HG03280 (cell line): ENCODE results near the gene RAB5A.
"Not testable (repeated sequence)": the region's sequence is repeated elsewhere in the genome, so short reads cannot be mapped to it uniquely, and the experiment has no call there.

Source experiments
- ATAC-seq: cut with Tn5 transposase; IDR thresholded peaks from one replicate; pipeline ENCODE4 v1.9.1; 2021; ENCODE audit warnings: mild to moderate bottlenecking, moderate library complexity; ENCODE audit not compliant: unreplicated experiment

The RAB5A gene

DNA sequence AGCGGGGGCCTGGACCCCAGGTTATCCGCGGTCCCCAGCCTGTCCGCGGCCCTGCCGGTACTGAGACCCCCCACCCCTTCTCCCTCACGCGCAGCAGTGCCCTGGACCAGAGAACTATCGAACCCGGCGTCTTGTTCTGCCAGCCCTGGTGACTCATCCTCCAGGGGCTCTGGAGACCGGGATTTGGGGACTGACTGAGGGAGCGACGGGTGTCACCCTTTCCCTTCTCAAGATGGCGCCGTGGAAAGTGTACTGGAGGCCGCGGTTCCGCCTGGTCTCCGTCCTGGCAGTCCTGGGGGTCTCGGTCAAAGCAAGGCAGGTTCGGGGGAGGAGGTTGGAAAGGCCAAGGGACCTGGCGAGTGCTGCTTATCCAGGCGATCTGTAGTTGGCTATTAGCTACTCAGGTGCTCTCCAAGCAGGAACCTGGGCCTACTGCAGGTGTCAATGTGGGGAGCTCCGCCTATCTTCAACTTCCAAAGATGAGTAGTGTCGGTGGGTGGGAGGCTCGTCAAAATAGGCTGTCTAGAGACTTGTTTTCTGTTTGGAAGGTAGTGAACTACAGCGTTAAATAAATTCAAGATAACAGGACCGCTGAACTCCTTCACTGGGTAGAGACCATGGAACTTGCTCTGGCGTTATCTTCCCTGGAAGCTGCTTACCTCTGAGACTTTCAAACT is 790 bp downstream of the RAB5A start:
- peak; percentile 16 for ATAC-seq

- no peak for ATAC-seq
These were observed 1.3 kb downstream of the RAB5A start for GRCh38 chr3:19948226-19948591.

GRCh38 chr3:19950316-19950715 is 3.4 kb downstream of the RAB5A start:
- ATAC-seq = no peak

DNA sequence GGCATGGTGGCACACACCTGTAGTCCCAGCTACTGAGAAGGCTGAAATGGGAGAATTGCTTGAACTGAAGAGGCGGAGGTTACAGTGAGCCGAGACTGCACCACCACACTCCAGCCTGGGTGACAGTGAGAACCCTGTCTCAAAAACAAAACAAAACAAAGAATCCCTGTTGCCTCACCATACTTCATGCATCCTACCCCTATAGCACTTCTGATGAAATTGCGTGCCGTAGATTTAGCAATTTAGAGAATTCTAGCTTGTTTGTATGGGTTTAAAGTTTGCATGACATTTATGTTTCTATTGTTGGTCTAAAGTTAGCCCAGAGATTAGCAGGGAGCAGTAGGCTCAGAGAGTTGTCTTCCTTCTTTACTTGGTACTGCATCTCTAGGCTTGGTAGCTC is 7.8 kb downstream of the RAB5A start:
- no peak for ATAC-seq

DNA sequence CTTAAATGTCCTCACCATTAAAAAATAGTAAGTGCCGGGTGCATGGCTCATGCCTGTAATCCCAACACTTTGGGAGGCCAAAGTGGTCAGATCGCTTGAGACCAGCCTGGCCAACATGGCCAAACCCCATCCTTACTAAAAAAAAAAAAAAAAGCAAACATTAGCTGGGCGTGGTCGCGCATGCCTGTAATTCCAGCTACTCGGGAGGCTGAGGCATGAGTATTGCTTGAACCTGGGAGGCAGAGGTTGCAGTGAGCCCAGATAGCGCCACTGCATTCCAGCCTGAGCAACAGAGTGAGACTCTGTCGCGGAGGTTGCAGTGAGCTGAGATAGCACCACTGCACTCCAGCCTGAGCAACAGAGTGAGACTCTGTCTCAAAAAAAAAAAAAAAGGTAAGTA is 10.5 kb downstream of the RAB5A start:
- ATAC-seq = not testable (repeated sequence)

DNA sequence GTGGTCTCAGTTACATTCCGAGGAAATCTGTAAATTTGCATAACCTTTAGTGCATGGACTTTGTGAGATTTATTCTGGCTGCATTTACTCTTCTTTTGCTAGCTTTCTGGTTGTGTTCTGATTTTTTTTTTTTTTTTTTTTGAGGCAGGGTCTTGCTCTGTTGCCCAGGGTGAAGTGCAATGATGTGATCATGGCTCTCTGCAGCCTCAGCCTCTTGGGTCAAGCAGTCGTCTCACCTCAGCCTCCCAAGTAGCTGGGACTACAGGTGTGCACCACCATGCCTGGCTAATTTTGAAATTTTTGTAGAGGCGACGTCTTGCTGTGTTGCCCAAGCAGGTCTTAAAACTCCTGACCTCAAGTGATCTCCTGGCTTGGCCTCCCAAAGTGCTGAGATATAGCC is 12.6 kb downstream of the RAB5A start:
- no peak for ATAC-seq

- ATAC-seq = no peak
These were observed 13.8 kb downstream of the RAB5A start for GRCh38 chr3:19960696-19961095.

GRCh38 chr3:19961960-19962359 is 15.1 kb downstream of the RAB5A start:
- ATAC-seq = no peak

- ATAC-seq = no peak
These were observed 20.3 kb downstream of the RAB5A start for GRCh38 chr3:19967208-19967607.

GRCh38 chr3:19967812-19968211 is 20.9 kb downstream of the RAB5A start:
- ATAC-seq = no peak

DNA sequence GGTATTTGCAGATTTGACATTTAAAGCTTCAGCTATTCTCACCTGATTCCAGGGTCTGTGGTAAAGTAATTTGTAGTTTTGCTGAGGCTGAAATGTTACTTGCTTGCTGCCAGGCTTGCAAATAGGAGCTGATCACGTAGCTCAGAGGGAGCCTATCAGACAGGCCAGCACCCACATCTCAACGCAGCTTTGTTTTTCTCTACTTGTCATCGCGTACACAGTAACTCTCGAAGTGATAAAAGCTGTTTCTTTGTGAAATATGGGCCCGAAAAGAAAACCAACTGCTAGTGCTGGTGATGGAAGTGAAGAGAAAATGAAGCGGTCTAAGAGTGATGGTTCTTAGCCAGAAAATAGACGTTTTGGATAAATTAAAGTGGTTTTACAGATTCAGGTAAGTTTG is 23.4 kb downstream of the RAB5A start:
- ATAC-seq = no peak

- no peak for ATAC-seq
These were observed 25.2 kb downstream of the RAB5A start for GRCh38 chr3:19972054-19972453.

DNA sequence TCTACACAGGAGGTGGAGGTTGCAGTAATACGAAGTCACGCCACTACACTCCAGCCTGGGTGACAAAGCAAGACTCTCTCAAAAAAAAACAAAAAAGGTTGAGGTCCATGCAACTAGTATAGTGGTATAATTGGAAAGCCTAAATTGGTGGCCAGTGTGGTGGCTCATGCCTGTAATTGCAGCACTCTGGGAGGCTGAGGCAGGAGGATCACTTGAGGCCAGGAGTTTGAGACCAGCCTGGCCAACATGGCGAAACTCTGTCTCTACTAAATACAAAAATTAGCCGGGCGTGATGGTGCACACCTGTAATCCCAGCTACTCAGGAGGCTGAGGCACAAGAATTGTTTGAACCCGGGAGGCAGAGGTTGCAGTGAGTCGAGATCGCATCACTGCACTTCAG is 42.0 kb downstream of the RAB5A start:
- not testable (repeated sequence) for ATAC-seq

GRCh38 chr3:19994796-19995195 is 47.9 kb downstream of the RAB5A start:
- no peak for ATAC-seq

GRCh38 chr3:19997502-19997901 is 50.6 kb downstream of the RAB5A start:
- ATAC-seq = no peak

DNA sequence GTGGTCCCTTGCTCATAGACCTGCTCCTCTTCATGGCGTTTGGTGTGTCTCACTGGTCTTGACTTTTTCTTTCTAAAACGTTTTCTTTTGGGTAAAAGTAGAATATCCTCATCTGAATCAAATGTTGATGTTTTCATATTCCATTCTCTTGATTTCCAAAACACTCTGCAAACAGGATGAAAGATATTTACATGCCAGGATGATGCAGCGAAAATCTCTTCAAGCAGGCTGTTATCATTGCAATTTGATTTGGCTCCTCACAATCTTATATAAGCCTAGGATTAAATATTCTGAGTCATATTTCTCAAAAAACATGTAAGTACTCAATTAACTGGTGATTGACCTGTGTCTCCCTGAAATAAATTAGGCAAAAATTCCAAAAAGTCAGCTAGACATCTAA is 55.0 kb downstream of the RAB5A start:
- no peak for ATAC-seq

- no peak for ATAC-seq
These were observed 61.1 kb downstream of the RAB5A start for GRCh38 chr3:20007960-20008359.

GRCh38 chr3:20008646-20009045 is 61.7 kb downstream of the RAB5A start:
- ATAC-seq = no peak

DNA sequence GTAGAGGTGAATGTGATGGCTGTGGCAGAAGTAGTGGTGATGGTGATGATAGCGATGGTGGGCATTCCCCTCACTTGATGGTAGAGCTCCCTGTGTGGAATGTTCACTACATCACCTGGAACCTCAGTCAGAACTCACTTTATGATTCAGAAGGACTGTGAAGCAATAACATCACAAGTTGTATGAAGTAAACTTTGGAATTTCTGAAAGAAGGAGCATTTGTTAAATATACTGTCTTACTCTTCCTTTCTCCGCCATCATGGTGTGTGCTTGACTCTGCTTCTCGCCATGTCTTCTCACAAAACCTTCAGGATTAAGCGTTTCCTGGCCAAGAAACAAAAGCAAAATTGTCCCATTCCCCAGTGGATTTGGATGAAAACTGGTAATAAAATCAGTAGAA is 65.3 kb downstream of the RAB5A start, which contains the start of gene PP2D1:
PP2D1 (minus strand) TSS at position 101 of the 400 bp plus-strand sequence. CDS start 192 bp downstream, outside the sequence.
- ATAC-seq = no peak

- ATAC-seq = no peak
These were observed 66.5 kb downstream of the RAB5A start for GRCh38 chr3:20013396-20013795.

DNA sequence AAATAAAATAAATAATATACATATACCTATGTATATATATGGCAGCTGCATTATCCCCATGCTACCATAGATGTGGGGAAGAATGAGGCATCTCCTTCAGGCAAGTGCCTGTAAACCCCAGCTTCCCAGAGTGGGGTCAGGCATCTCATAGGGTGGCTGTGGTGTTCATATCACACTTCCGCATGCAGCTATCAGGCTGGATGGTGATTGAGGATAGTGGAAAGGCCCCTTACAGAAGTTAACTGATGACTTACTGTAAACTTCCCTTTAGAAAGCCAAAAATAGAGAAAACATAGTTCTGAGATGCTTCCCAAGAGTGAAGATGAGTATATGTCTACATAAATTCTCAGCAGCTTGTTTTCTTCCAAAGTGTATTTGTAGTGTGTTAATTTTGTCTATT is 68.6 kb downstream of the RAB5A start:
- ATAC-seq = no peak

GRCh38 chr3:20016076-20016475 is 69.2 kb downstream of the RAB5A start:
- ATAC-seq = not testable (repeated sequence)

DNA sequence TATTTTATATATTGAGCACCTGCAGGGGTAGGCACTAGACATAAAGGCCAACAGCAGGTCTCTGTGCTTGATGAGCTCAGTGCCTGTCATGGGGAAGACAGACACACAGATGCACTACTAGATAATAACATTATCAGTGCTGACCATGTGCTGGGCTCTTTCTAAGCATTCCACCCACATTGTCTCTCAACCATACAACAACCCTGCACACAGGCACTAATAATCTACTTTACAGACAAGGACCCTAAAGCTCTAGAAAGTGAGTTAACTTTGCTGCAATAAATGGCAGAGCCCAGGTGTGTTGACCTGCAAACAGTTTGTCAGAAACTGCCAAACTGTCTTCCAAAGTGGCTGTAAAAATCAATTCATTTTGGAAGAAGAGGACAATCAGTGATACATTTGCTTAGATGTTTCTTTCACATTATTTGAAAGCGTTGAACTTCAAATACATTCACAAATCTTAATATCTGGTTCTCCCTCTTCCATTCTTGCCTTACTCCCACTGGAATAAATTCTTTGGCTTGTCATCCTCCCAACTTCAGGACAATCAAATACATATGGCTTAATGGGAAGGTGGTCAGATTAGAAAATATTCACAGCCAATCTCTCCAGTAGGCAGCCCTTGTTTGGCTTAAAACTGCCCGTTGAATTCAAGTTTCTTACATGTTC is 76.2 kb downstream of the RAB5A start:
- no peak for ATAC-seq
